Measurements from ENCODE around the gene RANBP9. TPM values are rescaled to one million over a fixed set of nuclear protein-coding genes. Genes with fewer than 3 reads are reported as not detected.

RANBP9 gene
- total RNA-seq, 1 experiment from 2014 or later, result 35.9 TPM

GRCh38 chr6:13572240-13572639 lies 139.4 kb downstream of the RANBP9 start:
- no peak for DNase-seq (ENCODE audit: low read depth)

Other genes starting within 250 kb of the RANBP9 start
- 2.7 and 3.1 TPM in 2 replicates for gene GFOD1, start 224.2 kb downstream of the RANBP9 start, total RNA-seq (2014; rRNA removed)
- 4.1 and 4.9 TPM in 2 replicates for gene SIRT5, start 137.2 kb downstream of the RANBP9 start, total RNA-seq (2014; rRNA removed)
- 108 and 140 TPM in 2 replicates for gene NOL7, start 96.5 kb downstream of the RANBP9 start, total RNA-seq (2014; rRNA removed)
- gene MCUR1, start 102.7 kb upstream of the RANBP9 start, total RNA-seq (2014; rRNA removed), result 15.0 and 16.8 TPM in 2 replicates
- 2.1 and 3.2 TPM in 2 replicates for gene RNF182, start 213.1 kb upstream of the RANBP9 start, total RNA-seq (2014; rRNA removed)

All from LHCN-M2 (cell line).